ENCODE results near the gene NRXN3. TPM values are rescaled to one million over a fixed set of nuclear protein-coding genes. Genes with fewer than 3 reads are reported as not detected.
A peak's percentile ranks its signal among the peaks of the same experiment; 100 is the strongest.

The NRXN3 gene
- total and polyA plus RNA-seq, 11 donors: 0.19 to 2.2 (median 1.1) TPM

- TF ChIP-seq POLR2A (IDR thresholded peaks at IDR 0.05): no peak
- TF ChIP-seq CTCF (IDR thresholded peaks at IDR 0.05): no peak
- Histone ChIP-seq H3K9me3 (no peaks in the 10 kb centered on the region), H3K36me3 (no peaks in the 10 kb centered on the region), H3K4me3 (no peak overlapping the region), H3K27me3 (no peaks in the 10 kb centered on the region), H3K27ac (no peak overlapping the region), H3K4me1 (peaks cover 0 to 10% (median 2%) of the 10 kb centered on the region in 12 donors)
- 75 to 90% (median 82%) methylated on average over 3 of the region's 3 CpGs for WGBS, 4 donors
- intact Hi-C loops (cut with DNase I): no loop called here
- DNase-seq (no peak), ATAC-seq (no peak)
Measured at GRCh38 chr14:79829405-79830166, 1659.4 kb downstream of the NRXN3 start.

- Histone ChIP-seq H3K27ac (no peak overlapping the region), H3K4me3 (no peak overlapping the region), H3K4me1 (peaks cover 0 to 8% (median 0%) of the 10 kb centered on the region in 12 donors), H3K36me3 (no peaks in the 10 kb centered on the region), H3K9me3 (no peaks in the 10 kb centered on the region), H3K27me3 (no peaks in the 10 kb centered on the region)
- 46 to 60% (median 53%) methylated on average over 10 of the region's 10 CpGs for WGBS, 4 donors
- no peak for ATAC-seq
- TF ChIP-seq CTCF (IDR thresholded peaks at IDR 0.05): no peak
- TF ChIP-seq POLR2A (IDR thresholded peaks at IDR 0.05): no peak
- peak in 1 of 5 donors; percentile 24 for DNase-seq
- intact Hi-C loops (cut with DNase I): no loop called here
Measured at GRCh38 chr14:79831195-79831892, 1661.2 kb downstream of the NRXN3 start.

- Histone ChIP-seq H3K27ac (no peak overlapping the region), H3K27me3 (no peaks in the 10 kb centered on the region), H3K9me3 (no peaks in the 10 kb centered on the region), H3K36me3 (no peaks in the 10 kb centered on the region), H3K4me3 (no peak overlapping the region), H3K4me1 (peaks cover 0 to 8% (median 0%) of the 10 kb centered on the region in 12 donors)
- WGBS, 4 donors: 53 to 69% (median 63%) methylated on average over 3 of the region's 3 CpGs
- no peak for DNase-seq
- intact Hi-C loops (cut with DNase I): no loop called here
- ATAC-seq: no peak
- no peak for TF ChIP-seq POLR2A (IDR thresholded peaks at IDR 0.05)
- no peak for TF ChIP-seq CTCF (IDR thresholded peaks at IDR 0.05)
Measured at GRCh38 chr14:79833781-79834180, 1663.6 kb downstream of the NRXN3 start.

- DNase-seq (no peak), ATAC-seq (no peak)
- 76 to 81% (median 77%) methylated on average over 6 of the region's 6 CpGs for WGBS, 4 donors
- Histone ChIP-seq H3K27ac (no peak overlapping the region), H3K4me1 (peaks cover 0 to 10% (median 0%) of the 10 kb centered on the region in 12 donors), H3K9me3 (no peaks in the 10 kb centered on the region), H3K27me3 (no peaks in the 10 kb centered on the region), H3K4me3 (no peak overlapping the region), H3K36me3 (no peaks in the 10 kb centered on the region)
- intact Hi-C loops (cut with DNase I): no loop called here
- no peak for TF ChIP-seq CTCF (IDR thresholded peaks at IDR 0.05)
- TF ChIP-seq POLR2A (IDR thresholded peaks at IDR 0.05): no peak
Measured at GRCh38 chr14:79834868-79835267, 1664.7 kb downstream of the NRXN3 start.

All from heart left ventricle (tissue), 16 donors.